Loucy (cell line): Measurements from ENCODE around the gene LRRC4C.

Experiments
- CTCF ChIP-seq: fragments of 200-600 bp; sonication (generic); conservative IDR thresholded peaks from 2 replicates; pipeline ENCODE4 v1.5.1; 2014; ENCODE audit warnings: mild to moderate bottlenecking, antibody characterized with exemption, low read length
- EZH2phosphoT487 ChIP-seq: fragments of 200-600 bp; IDR thresholded peaks from 2 replicates; pipeline ENCODE4 v1.6.1; 2018; ENCODE audit warnings: antibody characterized with exemption, mild to moderate bottlenecking, moderate library complexity, borderline replicate concordance

- TF ChIP-seq CTCF (no peak), EZH2phosphoT487 (no peak)
Measured at GRCh38 chr11:40285558-40285957, 1173.9 kb downstream of the LRRC4C start.
